GM18867 (cell line): ENCODE measurements around the gene EML4.
A peak's percentile ranks its signal among the peaks of the same experiment; 100 is the strongest.
"Not testable (repeated sequence)": the region's sequence is repeated elsewhere in the genome, so short reads cannot be mapped to it uniquely, and the experiment has no call there.

ENCODE experiments used
- ATAC-seq: cut with Tn5 transposase; IDR thresholded peaks from one replicate; pipeline ENCODE4 v1.9.1; 2021; ENCODE audit warnings: mild to moderate bottlenecking, moderate library complexity; ENCODE audit not compliant: unreplicated experiment

EML4 gene

GRCh38 chr2:42369532-42370229 lies 200.5 kb downstream of the EML4 start:
- no peak for ATAC-seq

DNA sequence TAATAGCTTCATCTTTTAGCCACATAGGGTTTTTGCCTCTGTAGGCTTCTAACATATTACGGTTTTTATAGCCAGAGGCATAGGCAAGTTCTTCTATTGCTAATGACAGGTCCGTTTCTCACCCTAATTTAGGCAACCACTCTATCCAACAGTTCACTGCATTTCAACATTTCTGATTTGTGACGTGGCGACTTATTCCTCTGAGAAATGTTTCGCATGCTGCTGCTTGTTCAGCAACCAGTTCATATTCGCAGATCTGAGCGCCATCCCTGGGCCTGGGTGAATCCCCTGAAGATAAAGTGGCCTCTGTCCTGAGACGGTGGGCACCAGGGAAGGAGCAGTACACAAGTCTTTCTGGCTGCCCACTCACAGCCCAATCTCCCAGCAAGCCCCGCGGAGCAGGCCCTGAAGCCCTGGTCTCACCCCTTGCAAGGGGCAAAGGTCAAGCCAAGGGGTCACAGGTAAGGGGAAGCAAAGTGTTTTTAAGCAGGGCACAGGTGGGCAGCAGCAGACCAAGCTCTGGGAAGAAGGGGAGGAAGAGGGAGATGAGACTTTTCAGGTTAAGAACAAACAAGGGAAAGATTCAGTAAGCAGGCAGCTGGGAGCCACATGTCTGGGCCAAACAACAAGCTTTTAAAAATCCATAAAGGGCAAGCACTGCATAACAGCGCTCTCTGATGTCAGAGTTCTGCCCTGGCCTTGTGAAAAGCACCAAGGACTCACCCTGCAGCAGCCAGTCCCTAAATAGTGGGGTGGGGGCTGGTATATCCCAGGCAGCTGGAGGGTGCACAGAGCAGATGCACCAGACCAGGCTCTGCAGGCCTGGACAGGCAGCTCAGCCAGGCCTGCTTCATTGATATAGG lies 202.7 kb downstream of the EML4 start:
- no peak for ATAC-seq

DNA sequence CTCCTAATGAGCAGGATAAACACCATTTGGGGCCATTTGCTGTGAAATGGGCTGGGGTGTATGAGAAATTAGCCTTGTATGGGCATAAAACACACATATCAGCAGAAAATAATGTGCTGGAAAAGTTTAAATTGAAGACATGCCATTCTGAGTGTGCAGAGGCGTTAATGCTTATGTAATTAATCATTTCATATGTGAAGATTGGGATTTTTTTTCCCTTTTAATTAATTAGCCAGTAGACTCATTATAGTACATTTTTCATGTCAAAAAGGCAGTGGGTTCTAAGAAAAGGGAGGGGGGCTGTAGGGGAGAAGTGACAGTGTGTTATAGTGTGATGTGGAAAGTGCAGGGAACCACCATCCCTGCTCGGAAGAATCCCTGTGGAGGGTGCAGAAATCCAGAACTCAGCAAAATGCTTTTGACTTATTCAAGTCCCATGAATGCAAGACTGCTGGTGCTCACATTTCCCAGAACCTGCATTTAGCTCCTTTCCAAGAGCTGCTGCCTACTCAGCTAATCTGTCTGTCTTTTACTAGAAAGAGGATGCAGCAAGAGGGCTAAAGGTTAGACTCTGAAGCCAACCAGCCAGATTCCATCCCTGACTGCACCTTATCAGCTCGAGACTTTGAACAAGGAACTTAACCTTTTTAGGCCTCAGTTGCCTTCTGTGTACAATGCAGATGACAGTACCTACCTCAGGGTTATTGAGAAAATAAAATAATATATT lies 203.5 kb downstream of the EML4 start:
- ATAC-seq = no peak

GRCh38 chr2:42376758-42377157 lies 207.6 kb downstream of the EML4 start:
- ATAC-seq = peak; percentile 52

- no peak for ATAC-seq
Measured at GRCh38 chr2:42378415-42378814, 209.3 kb downstream of the EML4 start.

GRCh38 chr2:42380026-42380425 lies 210.9 kb downstream of the EML4 start:
- not testable (repeated sequence) for ATAC-seq

DNA sequence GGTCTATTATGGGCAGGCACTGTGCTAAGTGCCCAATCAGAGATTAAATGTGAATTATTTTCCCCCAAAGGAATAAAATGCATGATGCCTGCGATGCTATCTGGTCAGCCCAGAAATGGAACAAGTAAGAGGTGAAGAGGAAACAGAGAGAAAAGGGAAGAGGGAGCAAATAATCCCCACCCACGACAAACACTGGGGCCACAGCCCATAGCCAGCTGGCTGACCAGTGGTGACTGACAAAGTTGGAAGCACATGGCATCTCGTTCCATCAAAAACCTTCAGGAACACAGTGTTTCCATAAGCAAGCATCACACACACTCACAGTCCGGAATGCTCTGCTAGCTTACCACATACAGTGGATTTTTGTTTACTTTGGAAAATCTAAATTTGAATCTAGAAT lies 213.0 kb downstream of the EML4 start:
- no peak for ATAC-seq
